Testis (tissue), 2 donors: Measurements from ENCODE around the gene MAN2A2.

Experiments
- CTCF ChIP-seq, 3 experiments: fragments of 450-650 bp in 2 of 3; fragments of 200-600 bp in 1 of 3; sonication (generic) in 1 of 3; IDR thresholded peaks; one replicate each; pipeline ENCODE4 v1.5.1; 2016 to 2019; ENCODE audit warnings: antibody characterized with exemption in 3 of 3, mild to moderate bottlenecking in 2 of 3, moderate library complexity in 1 of 3
- POLR2A ChIP-seq: fragments of 450-650 bp; IDR thresholded peaks from one replicate; pipeline ENCODE4 v1.6.1; 2017; ENCODE audit warnings: antibody characterized with exemption, mild to moderate bottlenecking, moderate library complexity

- TF ChIP-seq CTCF (IDR thresholded peaks at IDR 0.05) (no peak), POLR2A (no peak)
These were observed 25.8 kb upstream of the MAN2A2 start for GRCh38 chr15:90877315-90877714.
